NCI-H510A (cell line): ENCODE measurements around the gene TMEM97.
"Not testable (repeated sequence)": the region's sequence is repeated elsewhere in the genome, so short reads cannot be mapped to it uniquely, and the experiment has no call there.

Experiments used
- DNase-seq: peaks from one replicate; lab custom pipeline; 2025; lab: John Stamatoyannopoulos, UW

Gene TMEM97

GRCh38 chr17:28318759-28319597 lies at the start of gene TMEM97:
TMEM97 (plus strand) TSS chr17:28319200; CDS start chr17:28319240, 40 bp downstream.
- DNase-seq: peak; percentile 95

DNA sequence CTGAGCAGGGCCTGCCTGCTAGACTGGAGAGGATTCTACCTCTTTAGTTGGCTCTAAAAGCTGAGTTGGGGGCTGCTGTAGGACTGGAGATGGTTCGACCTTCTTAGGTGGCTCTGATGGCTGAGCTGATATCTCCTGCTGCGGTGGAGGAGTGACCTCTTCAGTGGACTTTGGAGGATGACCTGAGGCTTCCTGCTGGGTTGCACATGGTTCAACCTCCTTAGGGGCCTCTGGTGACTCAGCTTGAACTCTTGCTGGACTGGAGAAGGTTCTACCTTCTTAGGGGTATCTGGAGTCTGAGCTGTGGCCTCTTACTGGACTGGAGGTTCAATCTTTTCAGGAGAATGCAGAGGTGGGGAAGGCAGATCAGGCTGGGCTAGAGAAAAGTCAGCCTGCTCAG lies 48.9 kb upstream of the TMEM97 start:
- DNase-seq: no peak

- no peak for DNase-seq
Observed at GRCh38 chr17:28270926-28271325, 48.1 kb upstream of the TMEM97 start.

GRCh38 chr17:28271431-28271830 lies 47.6 kb upstream of the TMEM97 start:
- no peak for DNase-seq

- no peak for DNase-seq
Observed at GRCh38 chr17:28272166-28272565, 46.8 kb upstream of the TMEM97 start.

GRCh38 chr17:28273341-28273740 lies 45.7 kb upstream of the TMEM97 start:
- not testable (repeated sequence) for DNase-seq

DNA sequence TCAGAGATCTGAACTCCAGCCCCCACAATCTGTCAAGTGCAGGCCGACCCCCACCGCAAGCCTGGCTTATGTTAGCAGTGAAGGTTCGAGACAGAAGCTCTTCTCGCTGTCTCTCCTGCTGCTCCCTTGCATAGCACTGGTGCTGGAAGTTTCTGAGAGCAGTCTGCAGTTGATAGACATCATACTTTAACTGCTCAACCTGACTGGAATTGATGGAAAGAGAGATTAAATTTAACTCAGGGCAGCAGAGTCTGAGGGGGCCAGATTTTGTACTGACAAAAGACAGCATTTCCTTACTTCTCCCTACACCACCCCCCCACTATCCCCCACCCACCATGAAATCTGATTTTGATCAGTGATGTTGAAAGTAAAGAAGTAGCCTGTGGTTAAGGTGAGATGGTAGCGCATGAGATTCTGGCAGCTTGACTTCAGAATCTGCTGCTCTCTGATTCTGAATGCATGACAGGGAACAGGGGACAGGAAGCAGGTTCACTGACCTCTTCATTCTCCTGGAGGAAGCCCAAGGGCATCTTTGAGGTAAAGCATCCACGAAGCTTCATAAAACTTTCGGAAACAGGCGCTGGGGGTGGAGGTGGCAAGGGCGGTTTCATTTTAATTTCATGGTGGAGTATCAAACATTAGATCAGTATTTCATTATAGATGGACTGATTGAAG lies 44.3 kb upstream of the TMEM97 start:
- no peak for DNase-seq

- no peak for DNase-seq
Observed at GRCh38 chr17:28276011-28276410, 43.0 kb upstream of the TMEM97 start.

- no peak for DNase-seq
Observed at GRCh38 chr17:28279411-28279810, 39.6 kb upstream of the TMEM97 start.

DNA sequence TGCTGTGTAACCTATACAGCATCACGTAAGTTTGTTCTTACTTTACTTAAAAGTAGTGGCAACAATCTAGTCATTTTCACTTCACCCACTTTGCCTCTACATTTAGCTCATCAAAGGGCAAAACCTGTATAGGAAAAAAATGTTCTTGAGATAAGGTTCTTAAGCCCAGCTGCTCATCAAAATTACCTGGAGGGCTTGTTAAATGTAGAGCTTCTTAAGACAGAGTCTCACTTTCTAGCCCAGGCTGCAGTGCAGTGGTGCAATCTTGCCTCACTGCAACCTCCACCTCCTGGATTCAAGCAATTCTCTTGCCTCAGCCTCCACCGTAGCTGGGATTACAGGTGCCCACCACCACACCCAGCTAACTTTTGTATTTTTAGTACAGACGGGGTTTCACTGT lies 38.2 kb upstream of the TMEM97 start:
- no peak for DNase-seq

- DNase-seq: peak; percentile 34
Observed at GRCh38 chr17:28282596-28282995, 36.4 kb upstream of the TMEM97 start.

DNA sequence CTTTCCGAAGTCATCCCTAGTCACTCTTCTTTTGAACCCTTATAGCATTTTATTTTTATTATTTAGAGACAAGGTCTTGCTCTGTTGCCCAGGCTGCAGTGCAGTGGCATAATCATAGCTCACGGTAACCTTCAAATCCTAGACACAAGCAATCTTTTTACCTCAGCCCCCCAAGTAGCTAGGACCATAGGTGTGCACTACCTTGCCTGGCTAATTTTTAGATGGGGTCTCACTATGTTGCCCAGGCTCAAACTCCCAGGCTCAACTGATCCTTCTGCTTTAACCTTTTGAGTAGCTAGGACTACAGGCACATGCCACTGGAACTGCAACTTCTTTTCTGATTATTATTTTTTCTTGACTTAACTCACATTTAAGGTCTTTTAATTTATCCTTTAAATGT lies 33.0 kb upstream of the TMEM97 start:
- no peak for DNase-seq

DNA sequence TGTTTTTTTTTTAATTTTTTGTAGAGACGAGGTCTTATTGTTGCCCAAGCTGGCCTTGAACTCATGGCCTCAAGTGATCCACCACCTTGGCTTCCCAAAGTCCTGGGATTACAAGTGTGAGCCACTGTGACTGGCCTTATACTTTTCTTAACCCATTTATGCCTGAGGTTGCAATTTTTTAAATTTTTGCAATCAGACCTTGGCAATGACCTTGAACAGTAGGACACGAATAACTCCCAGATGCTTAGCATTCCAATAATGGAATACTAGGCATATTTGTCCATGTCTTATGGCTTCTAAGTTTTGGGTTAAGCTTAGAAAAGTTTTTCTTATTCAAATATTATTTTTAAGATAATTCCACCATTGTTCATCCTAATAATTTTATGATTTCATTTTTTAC lies 28.3 kb upstream of the TMEM97 start:
- DNase-seq: no peak

GRCh38 chr17:28291780-28292330 lies 27.1 kb upstream of the TMEM97 start:
- no peak for DNase-seq

DNA sequence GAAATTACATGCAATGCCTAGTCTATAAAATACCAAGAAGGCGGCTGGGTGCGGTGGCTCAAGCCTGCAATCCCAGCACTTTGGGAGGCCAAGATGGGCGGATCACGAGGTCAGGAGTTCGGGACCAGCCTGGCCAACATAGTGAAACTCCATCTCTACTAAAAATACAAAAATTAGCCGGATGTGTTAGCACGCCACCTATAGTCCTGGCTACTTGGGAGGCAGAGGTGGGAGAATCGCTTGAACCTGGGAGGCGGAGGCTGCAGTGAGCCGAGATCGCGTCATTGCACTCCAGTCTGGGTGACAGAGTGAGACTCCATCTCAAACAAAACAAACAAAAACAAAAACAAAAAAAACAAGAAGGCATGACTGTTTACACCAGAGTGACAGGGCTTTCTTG lies 26.1 kb upstream of the TMEM97 start:
- DNase-seq: not testable (repeated sequence)

DNA sequence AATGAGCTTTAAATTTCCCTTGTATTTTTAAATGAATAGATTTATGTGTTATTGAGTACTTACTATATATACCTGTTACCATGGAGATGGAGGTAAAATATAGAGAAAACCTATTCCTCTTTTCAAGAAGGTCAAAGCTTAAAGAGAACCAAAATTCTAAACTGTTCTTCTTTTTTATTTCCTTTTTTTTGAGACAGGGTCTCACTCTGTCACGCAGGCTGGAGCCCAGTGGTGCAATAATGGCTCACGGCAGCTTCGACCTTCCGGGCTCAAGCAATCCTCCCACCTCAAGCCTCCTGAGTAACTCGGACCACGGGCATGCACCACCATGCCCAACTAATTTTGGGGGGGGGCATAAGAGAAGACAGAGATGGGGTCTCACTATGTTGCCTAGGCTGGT lies 25.0 kb upstream of the TMEM97 start:
- no peak for DNase-seq

- no peak for DNase-seq
Observed at GRCh38 chr17:28295677-28296578, 23.1 kb upstream of the TMEM97 start.

- DNase-seq: no peak
Observed at GRCh38 chr17:28298449-28298848, 20.6 kb upstream of the TMEM97 start.

- DNase-seq: no peak
Observed at GRCh38 chr17:28306954-28307401, 12.0 kb upstream of the TMEM97 start.

GRCh38 chr17:28313841-28314240 lies 5.2 kb upstream of the TMEM97 start:
- DNase-seq: no peak

GRCh38 chr17:28315846-28316705 lies 2.9 kb upstream of the TMEM97 start:
- no peak for DNase-seq
